ENCODE results near the gene ARHGAP10.
"Not testable (repeated sequence)": the region's sequence is repeated elsewhere in the genome, so short reads cannot be mapped to it uniquely, and the experiment has no call there.

ARHGAP10 gene

DNA sequence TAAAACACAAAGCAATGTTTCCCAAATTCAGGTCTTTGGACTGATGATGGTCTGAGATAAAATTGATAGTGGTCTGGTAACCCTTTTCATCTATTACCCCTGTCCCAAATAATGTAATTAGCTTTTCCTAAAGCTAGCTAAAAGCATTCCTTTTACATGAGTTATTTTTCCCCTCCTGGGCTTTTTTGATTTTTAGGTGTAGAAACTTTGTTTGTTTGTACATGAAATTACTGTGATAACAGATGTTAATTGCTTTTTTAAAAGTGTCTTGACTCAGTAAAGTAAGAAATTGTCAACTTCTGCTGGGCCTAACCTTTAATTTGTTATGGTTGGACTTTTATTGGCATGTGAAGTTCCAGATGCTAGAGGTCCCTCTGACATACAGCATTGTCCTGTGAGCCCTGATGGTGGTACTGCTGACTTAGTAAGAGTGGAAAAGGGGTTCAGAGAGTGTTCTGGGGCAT, 145.5 kb downstream of the ARHGAP10 start:
- Histone ChIP-seq H3K4me3 (ENCODE audit: low read depth, low read length) (no peak overlapping the region), H3K4me1 (ENCODE audit: control insufficient read depth, insufficient read depth, low read length) (no peaks in the 10 kb centered on the region), H3K9ac (ENCODE audit: low read depth, low read length) (no peak overlapping the region), H3K27ac (ENCODE audit: low read depth, low read length) (no peak overlapping the region), H3K9me3 (ENCODE audit: control insufficient read depth, insufficient read depth, low read length) (no peaks in the 10 kb centered on the region), H3K27me3 (ENCODE audit: control insufficient read depth, insufficient read depth, low read length) (no peaks in the 10 kb centered on the region), H3K36me3 (ENCODE audit: control insufficient read depth, insufficient read depth, low read length) (no peaks in the 10 kb centered on the region; the same call in 1 of the 2 replicates)

DNA sequence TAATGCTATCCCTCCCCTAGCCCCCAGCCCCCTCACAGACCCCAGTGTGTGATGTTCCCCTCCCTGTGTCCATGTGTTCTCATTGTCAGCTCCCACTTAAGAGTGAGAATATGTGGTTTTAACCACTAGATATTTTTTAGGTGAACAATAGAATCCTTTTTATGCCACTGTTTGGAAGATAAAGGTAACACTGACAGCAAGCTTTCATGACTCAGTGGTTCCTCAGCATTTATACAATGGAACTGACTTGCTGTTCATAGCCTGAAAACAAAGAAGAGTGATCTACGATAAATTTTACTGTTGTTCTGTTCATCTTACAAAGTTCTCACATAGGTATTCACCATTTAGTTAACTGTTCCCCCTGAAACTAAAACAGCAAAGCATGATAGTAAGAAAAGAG, 147.8 kb downstream of the ARHGAP10 start:
- Histone ChIP-seq H3K27me3 (ENCODE audit: control insufficient read depth, insufficient read depth, low read length) (no peaks in the 10 kb centered on the region), H3K4me3 (ENCODE audit: low read depth, low read length) (no peak overlapping the region), H3K9ac (ENCODE audit: low read depth, low read length) (no peak overlapping the region), H3K9me3 (ENCODE audit: control insufficient read depth, insufficient read depth, low read length) (no peaks in the 10 kb centered on the region), H3K36me3 (ENCODE audit: control insufficient read depth, insufficient read depth, low read length) (no peaks in the 10 kb centered on the region; the same call in 1 of the 2 replicates), H3K4me1 (ENCODE audit: control insufficient read depth, insufficient read depth, low read length) (no peaks in the 10 kb centered on the region), H3K27ac (ENCODE audit: low read depth, low read length) (no peak overlapping the region)

DNA sequence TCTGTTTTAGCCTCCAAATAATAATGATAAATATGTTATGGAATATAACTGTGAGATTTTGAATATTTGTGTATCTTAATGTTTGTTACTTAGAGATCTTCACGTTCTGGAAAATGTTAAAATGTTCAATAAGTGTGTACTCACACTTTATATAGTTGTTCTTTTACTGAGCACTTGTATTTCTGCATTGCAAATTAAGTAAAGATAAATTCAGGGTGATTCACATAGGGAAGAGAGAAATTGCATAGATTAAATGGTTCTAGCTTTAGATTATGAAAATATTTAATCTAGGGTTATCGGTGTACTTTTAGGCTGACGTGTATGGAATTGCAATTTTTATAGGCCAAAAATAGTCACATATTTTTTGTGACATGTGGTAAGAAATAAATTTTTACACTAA, 148.6 kb downstream of the ARHGAP10 start:
- no peaks in the 10 kb centered on the region for H3K9me3 ChIP-seq (ENCODE audit: control insufficient read depth, insufficient read depth, low read length)
- H3K9ac ChIP-seq (ENCODE audit: low read depth, low read length), result no peak overlapping the region
- no peaks in the 10 kb centered on the region for H3K27me3 ChIP-seq (ENCODE audit: control insufficient read depth, insufficient read depth, low read length)
- H3K4me3 ChIP-seq (ENCODE audit: low read depth, low read length), result no peak overlapping the region
- no peaks in the 10 kb centered on the region; the same call in 1 of the 2 replicates for H3K36me3 ChIP-seq (ENCODE audit: control insufficient read depth, insufficient read depth, low read length)
- H3K27ac ChIP-seq (ENCODE audit: low read depth, low read length), result no peak overlapping the region
- H3K4me1 ChIP-seq (ENCODE audit: control insufficient read depth, insufficient read depth, low read length), result no peaks in the 10 kb centered on the region

DNA sequence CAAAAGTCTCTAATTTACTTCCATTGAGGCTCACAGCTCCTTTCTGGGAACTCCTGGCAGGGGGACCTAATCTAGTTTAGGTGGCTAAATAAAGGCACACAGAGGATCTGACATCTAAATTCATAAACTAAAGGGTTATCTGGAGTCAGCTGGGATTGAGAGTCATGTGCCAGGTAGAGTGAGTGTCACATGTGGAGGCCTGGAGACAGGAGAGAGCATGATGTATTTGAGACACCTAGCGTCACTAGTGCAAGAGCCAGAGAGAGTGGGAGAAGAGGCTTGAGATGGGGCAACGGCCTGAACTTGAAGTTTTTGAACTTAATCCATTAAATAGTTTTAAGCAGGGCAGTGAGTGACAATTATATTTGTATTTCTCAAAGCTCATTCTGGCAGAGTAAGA, 152.6 kb downstream of the ARHGAP10 start:
- Histone ChIP-seq H3K9ac (ENCODE audit: low read depth, low read length) (no peak overlapping the region), H3K4me1 (ENCODE audit: control insufficient read depth, insufficient read depth, low read length) (no peaks in the 10 kb centered on the region), H3K27me3 (ENCODE audit: control insufficient read depth, insufficient read depth, low read length) (no peaks in the 10 kb centered on the region), H3K4me3 (ENCODE audit: low read depth, low read length) (no peak overlapping the region), H3K9me3 (ENCODE audit: control insufficient read depth, insufficient read depth, low read length) (no peaks in the 10 kb centered on the region), H3K36me3 (ENCODE audit: control insufficient read depth, insufficient read depth, low read length) (no peaks in the 10 kb centered on the region), H3K27ac (ENCODE audit: low read depth, low read length) (no peak overlapping the region)

DNA sequence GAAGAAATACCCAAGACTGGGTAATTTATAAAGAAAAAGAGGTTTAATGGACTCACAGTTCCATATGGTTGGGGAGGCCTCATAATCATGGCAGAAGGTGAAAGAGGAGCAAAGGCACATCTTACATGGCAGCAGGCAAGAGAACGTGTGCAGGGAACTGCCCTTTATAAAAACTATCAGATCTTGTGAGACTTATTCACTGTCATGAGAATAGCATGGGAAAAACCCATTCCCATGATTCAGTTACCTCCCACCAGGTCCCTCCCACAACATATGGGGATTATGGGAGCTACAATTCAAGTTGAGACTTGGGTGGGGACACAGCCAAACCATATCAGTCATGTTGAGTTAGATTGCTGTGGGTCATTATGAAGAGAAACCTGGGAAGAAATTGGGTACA, 153.3 kb downstream of the ARHGAP10 start:
- not testable (repeated sequence) for H3K9ac ChIP-seq (ENCODE audit: low read depth, low read length); H3K36me3 ChIP-seq (ENCODE audit: control insufficient read depth, insufficient read depth, low read length); H3K4me1 ChIP-seq (ENCODE audit: control insufficient read depth, insufficient read depth, low read length); H3K4me3 ChIP-seq (ENCODE audit: low read depth, low read length); H3K27ac ChIP-seq (ENCODE audit: low read depth, low read length); H3K27me3 ChIP-seq (ENCODE audit: control insufficient read depth, insufficient read depth, low read length); H3K9me3 ChIP-seq (ENCODE audit: control insufficient read depth, insufficient read depth, low read length)

DNA sequence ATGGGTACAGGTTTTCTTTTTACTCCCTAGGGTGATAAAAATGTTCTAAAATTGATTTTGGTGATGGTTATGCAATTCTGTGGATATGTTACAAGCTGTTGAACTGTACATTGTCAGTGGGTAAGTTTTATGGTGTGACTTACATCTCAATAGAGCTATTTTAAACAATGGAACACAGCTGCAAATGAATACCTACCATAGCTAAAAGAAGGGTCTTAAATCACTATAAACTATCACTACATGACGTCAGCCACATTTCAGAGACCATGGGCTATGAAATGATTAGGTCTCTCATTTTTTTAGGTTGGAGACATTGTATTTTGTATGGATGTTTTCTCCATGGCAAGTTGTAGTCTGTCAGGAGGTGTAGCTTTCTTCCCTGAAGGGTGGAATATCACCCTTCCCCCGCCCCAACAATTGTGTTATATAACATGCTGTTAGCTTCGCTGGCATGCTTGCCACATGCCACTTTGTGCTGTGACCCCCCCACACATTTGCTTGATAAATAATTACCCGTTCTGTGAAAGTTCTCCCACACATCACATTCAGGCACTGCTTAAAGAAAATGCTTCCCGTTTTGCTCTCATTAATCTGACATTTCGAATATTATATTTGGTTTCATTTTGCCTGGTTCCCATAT, 159.7 kb downstream of the ARHGAP10 start:
- Histone ChIP-seq H3K9ac (ENCODE audit: low read depth, low read length) (no peak overlapping the region), H3K4me3 (ENCODE audit: low read depth, low read length) (no peak overlapping the region), H3K9me3 (ENCODE audit: control insufficient read depth, insufficient read depth, low read length) (peaks cover 16% of the 10 kb centered on the region), H3K4me1 (ENCODE audit: control insufficient read depth, insufficient read depth, low read length) (no peaks in the 10 kb centered on the region), H3K27ac (ENCODE audit: low read depth, low read length) (no peak overlapping the region), H3K27me3 (ENCODE audit: control insufficient read depth, insufficient read depth, low read length) (no peaks in the 10 kb centered on the region), H3K36me3 (ENCODE audit: control insufficient read depth, insufficient read depth, low read length) (no peaks in the 10 kb centered on the region)

DNA sequence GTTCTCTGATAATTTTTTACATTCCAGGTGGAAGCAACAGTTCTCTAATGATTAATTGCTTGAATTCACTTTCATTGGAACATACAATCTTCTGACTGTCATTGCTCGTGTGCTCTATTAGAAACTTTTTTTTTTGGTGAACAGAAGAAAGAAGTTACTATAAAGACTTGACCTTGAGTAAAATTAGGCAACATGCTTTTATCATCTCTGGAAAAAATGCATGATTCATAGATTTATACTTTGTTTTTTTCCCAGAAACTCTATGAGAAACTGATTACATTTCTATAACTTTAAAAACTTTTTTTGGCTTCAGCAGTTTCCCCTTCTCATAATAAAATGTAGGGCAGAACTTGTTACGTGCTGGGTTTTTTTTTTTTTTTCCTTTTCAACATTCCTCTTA, 167.6 kb downstream of the ARHGAP10 start:
- Histone ChIP-seq H3K9ac (ENCODE audit: low read depth, low read length) (no peak overlapping the region), H3K4me1 (ENCODE audit: control insufficient read depth, insufficient read depth, low read length) (no peaks in the 10 kb centered on the region), H3K36me3 (ENCODE audit: control insufficient read depth, insufficient read depth, low read length) (no peaks in the 10 kb centered on the region), H3K4me3 (ENCODE audit: low read depth, low read length) (no peak overlapping the region), H3K9me3 (ENCODE audit: control insufficient read depth, insufficient read depth, low read length) (peaks cover 11% of the 10 kb centered on the region), H3K27me3 (ENCODE audit: control insufficient read depth, insufficient read depth, low read length) (no peaks in the 10 kb centered on the region), H3K27ac (ENCODE audit: low read depth, low read length) (no peak overlapping the region)

DNA sequence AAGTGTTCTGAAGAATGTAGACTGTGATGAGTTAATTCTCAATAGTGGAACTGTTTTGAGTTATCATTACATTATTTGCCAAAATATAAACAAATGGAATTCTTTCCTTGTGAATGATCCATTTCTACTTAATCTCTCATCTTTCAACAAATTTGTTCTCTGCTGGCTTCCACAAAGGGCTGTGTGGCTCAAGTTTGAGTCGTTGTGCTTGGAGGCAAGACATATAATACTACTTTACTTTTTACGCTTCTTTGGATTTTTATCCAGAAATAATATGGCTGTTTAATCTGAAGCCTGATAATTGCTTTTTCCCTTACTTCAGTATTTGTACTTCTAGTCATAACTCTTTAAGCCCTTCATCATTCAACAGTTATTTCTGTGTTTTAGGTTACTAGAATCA, 169.5 kb downstream of the ARHGAP10 start:
- H3K27me3 ChIP-seq (ENCODE audit: control insufficient read depth, insufficient read depth, low read length), result no peaks in the 10 kb centered on the region
- no peak overlapping the region for H3K9ac ChIP-seq (ENCODE audit: low read depth, low read length)
- no peaks in the 10 kb centered on the region for H3K4me1 ChIP-seq (ENCODE audit: control insufficient read depth, insufficient read depth, low read length)
- no peaks in the 10 kb centered on the region for H3K36me3 ChIP-seq (ENCODE audit: control insufficient read depth, insufficient read depth, low read length)
- H3K27ac ChIP-seq (ENCODE audit: low read depth, low read length), result no peak overlapping the region
- peaks cover 4% of the 10 kb centered on the region; the same call in 1 of the 2 replicates for H3K9me3 ChIP-seq (ENCODE audit: control insufficient read depth, insufficient read depth, low read length)
- H3K4me3 ChIP-seq (ENCODE audit: low read depth, low read length), result no peak overlapping the region

DNA sequence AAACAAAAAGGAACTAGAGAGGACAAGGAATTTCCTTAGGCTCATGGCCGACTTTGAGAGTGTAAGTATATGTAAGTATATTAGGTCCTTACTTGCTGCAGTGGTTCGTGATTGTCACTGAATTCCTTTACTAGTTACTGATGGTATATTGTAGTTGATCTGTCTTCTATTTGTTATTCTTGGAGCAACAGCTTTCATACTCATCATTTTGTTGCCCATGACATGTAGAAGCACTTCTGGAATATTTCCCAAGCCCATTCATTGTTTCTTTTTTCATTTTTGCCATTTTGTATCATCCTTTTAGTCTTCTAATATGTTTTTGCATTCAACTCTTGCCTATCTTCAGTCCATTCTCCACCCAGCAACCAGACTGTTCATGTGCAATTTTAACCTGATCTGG, 170.0 kb downstream of the ARHGAP10 start:
- Histone ChIP-seq H3K4me3 (ENCODE audit: low read depth, low read length) (no peak overlapping the region), H3K9me3 (ENCODE audit: control insufficient read depth, insufficient read depth, low read length) (peaks cover 4% of the 10 kb centered on the region; the same call in 1 of the 2 replicates)

DNA sequence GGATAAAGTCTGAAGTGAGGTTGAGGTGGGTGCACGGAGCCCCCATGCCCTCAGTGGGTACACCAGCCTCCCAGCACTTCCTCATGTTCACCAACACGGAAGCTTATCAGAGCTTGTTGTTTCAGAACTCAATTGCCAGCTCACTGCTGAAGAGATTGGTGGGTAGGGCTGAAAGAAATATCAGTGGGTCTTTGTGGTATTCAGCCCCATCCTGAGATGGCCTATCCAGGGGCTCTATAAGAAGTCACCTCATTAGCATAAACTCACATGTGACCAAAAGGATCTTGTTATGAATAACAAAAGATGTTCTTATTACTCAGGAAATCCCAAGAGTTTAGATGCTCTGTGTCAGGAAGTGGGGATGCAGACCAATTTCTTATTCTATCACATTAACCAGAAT, 177.3 kb downstream of the ARHGAP10 start:
- no peaks in the 10 kb centered on the region; the same call in 1 of the 2 replicates for H3K4me1 ChIP-seq (ENCODE audit: control insufficient read depth, insufficient read depth, low read length)
- no peaks in the 10 kb centered on the region for H3K9me3 ChIP-seq (ENCODE audit: control insufficient read depth, insufficient read depth, low read length)
- H3K36me3 ChIP-seq (ENCODE audit: control insufficient read depth, insufficient read depth, low read length), result no peaks in the 10 kb centered on the region
- H3K27me3 ChIP-seq (ENCODE audit: control insufficient read depth, insufficient read depth, low read length), result no peaks in the 10 kb centered on the region
- H3K4me3 ChIP-seq (ENCODE audit: low read depth, low read length), result no peak overlapping the region
- no peak overlapping the region for H3K27ac ChIP-seq (ENCODE audit: low read depth, low read length)
- H3K9ac ChIP-seq (ENCODE audit: low read depth, low read length), result no peak overlapping the region

More for the DNA sequence above, 170.0 kb downstream of the ARHGAP10 start:
- no peaks in the 10 kb centered on the region for H3K36me3 ChIP-seq (ENCODE audit: control insufficient read depth, insufficient read depth, low read length)
- no peak overlapping the region for H3K9ac ChIP-seq (ENCODE audit: low read depth, low read length)
- no peaks in the 10 kb centered on the region for H3K27me3 ChIP-seq (ENCODE audit: control insufficient read depth, insufficient read depth, low read length)
- no peak overlapping the region for H3K27ac ChIP-seq (ENCODE audit: low read depth, low read length)
- H3K4me1 ChIP-seq (ENCODE audit: control insufficient read depth, insufficient read depth, low read length), result no peaks in the 10 kb centered on the region

DNA sequence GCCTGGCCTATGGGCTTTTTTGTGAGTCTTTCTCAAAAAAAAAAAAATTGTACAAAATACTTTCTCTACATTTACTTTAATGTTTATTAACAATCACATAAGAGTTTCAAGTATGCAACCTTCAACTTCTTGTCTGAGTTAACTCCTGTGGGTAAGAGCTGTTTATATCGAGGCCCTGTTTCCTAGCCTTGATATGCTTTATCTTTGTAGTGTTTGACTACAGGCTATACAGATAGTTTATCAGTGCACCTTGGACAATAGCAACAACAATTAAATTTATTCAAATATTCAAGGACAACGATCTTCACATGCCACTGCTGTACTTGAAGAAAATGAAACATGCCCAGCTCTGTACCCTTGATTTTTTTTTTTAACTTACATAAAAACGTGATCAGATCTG, 178.4 kb downstream of the ARHGAP10 start:
- no peaks in the 10 kb centered on the region for H3K36me3 ChIP-seq (ENCODE audit: control insufficient read depth, insufficient read depth, low read length)
- no peaks in the 10 kb centered on the region; the same call in 1 of the 2 replicates for H3K4me1 ChIP-seq (ENCODE audit: control insufficient read depth, insufficient read depth, low read length)
- H3K9me3 ChIP-seq (ENCODE audit: control insufficient read depth, insufficient read depth, low read length), result no peaks in the 10 kb centered on the region
- H3K9ac ChIP-seq (ENCODE audit: low read depth, low read length), result no peak overlapping the region
- H3K27ac ChIP-seq (ENCODE audit: low read depth, low read length), result no peak overlapping the region
- H3K4me3 ChIP-seq (ENCODE audit: low read depth, low read length), result no peak overlapping the region
- H3K27me3 ChIP-seq (ENCODE audit: control insufficient read depth, insufficient read depth, low read length), result no peaks in the 10 kb centered on the region
